HG03196 (cell line): ENCODE results near the gene LRFN4.
A peak's percentile ranks its signal among the peaks of the same experiment; 100 is the strongest.

Experiments
- ATAC-seq: cut with Tn5 transposase; IDR thresholded peaks from one replicate; pipeline ENCODE4 v1.9.1; 2021; ENCODE audit not compliant: unreplicated experiment

LRFN4 gene

GRCh38 chr11:66845143-66845875, 11.6 kb upstream of the LRFN4 start:
- no peak for ATAC-seq

GRCh38 chr11:66845876-66846212, 11.0 kb upstream of the LRFN4 start:
- ATAC-seq: no peak

- ATAC-seq: no peak
Measured at GRCh38 chr11:66846671-66847091, 10.2 kb upstream of the LRFN4 start.

- ATAC-seq: no peak
Measured at GRCh38 chr11:66847461-66848232, 9.2 kb upstream of the LRFN4 start.

- ATAC-seq: no peak
Measured at GRCh38 chr11:66848671-66849500, 8.0 kb upstream of the LRFN4 start.

- no peak for ATAC-seq
Measured at GRCh38 chr11:66849501-66850234, 7.2 kb upstream of the LRFN4 start.

- ATAC-seq: no peak
Measured at GRCh38 chr11:66850235-66850587, 6.7 kb upstream of the LRFN4 start.

GRCh38 chr11:66850588-66851238, 6.2 kb upstream of the LRFN4 start:
- no peak for ATAC-seq

- ATAC-seq: no peak
Measured at GRCh38 chr11:66851239-66851596, 5.6 kb upstream of the LRFN4 start.

- ATAC-seq: no peak
Measured at GRCh38 chr11:66851698-66852465, 5.0 kb upstream of the LRFN4 start.

- no peak for ATAC-seq
Measured at GRCh38 chr11:66852466-66853241, 4.2 kb upstream of the LRFN4 start.

GRCh38 chr11:66853242-66854229, 3.3 kb upstream of the LRFN4 start:
- no peak for ATAC-seq

- no peak for ATAC-seq
Measured at GRCh38 chr11:66854231-66854661, 2.6 kb upstream of the LRFN4 start.

GRCh38 chr11:66854729-66855211, 2.1 kb upstream of the LRFN4 start:
- no peak for ATAC-seq

- peak; percentile 57 for ATAC-seq
Measured at GRCh38 chr11:66855574-66856495, 1.0 kb upstream of the LRFN4 start.

GRCh38 chr11:66857234-66857926, 516 bp downstream of the LRFN4 start:
- ATAC-seq: no peak
